Endothelial cell of umbilical vein (primary cell): ENCODE results near the gene SLC25A29.

Source experiments
- CTCF ChIP-seq, 2 donors: IDR thresholded peaks; 1 replicate in 1 of 2; 2 replicates in 1 of 2; pipeline ENCODE4 v1.5.1; 2011; ENCODE audit warnings: low read length in 2 of 2, mild to moderate bottlenecking in 2 of 2, moderate library complexity in 2 of 2, control low read depth in 1 of 2, inconsistent platforms in 1 of 2, low read depth in 1 of 2; ENCODE audit not compliant: insufficient read depth in 1 of 2; ENCODE audit errors: extremely low read depth in 1 of 2
- EZH2 ChIP-seq: IDR thresholded peaks from 2 replicates; pipeline ENCODE4 v1.6.1; 2012; ENCODE audit warnings: borderline replicate concordance, low read depth, mild to moderate bottlenecking, moderate library complexity, low read length, inconsistent platforms; ENCODE audit not compliant: severe bottlenecking
- JUN ChIP-seq: IDR thresholded peaks from 2 replicates; pipeline ENCODE4 v1.6.1; 2011; ENCODE audit warnings: borderline replicate concordance, low read depth; ENCODE audit not compliant: insufficient read length, insufficient read depth
- MAX ChIP-seq: IDR thresholded peaks from 2 replicates; pipeline ENCODE4 v1.6.1; 2011; ENCODE audit not compliant: insufficient read depth, insufficient read length
- MYC ChIP-seq: IDR thresholded peaks from one replicate; pipeline ENCODE4 v1.6.1; 2011; ENCODE audit warnings: mild to moderate bottlenecking, low read depth, low read length
- POLR2A ChIP-seq: IDR thresholded peaks from 2 replicates; pipeline ENCODE4 v1.6.1; 2012; ENCODE audit warnings: low read depth, mild to moderate bottlenecking, control low read depth, low read length
- POLR2AphosphoS5 ChIP-seq: IDR thresholded peaks from 2 replicates; pipeline ENCODE4 v1.6.1; 2012; ENCODE audit warnings: low read depth, mild to moderate bottlenecking, control low read depth, low read length, moderate library complexity; ENCODE audit not compliant: insufficient read depth

- TF ChIP-seq POLR2A, result no peak
- TF ChIP-seq CTCF (IDR thresholded peaks at IDR 0.05; ENCODE audit: extremely low read depth in 1 of 2, insufficient read depth in 1 of 2, low read depth in 1 of 2, low read length in 2 of 2), result no peak
- no peak for TF ChIP-seq POLR2AphosphoS5
- TF ChIP-seq EZH2, result no peak
- TF ChIP-seq MYC, result no peak
- no peak for TF ChIP-seq JUN
- TF ChIP-seq MAX, result no peak
Measured at GRCh38 chr14:100243020-100243419, 63.2 kb downstream of the SLC25A29 start.
